Rectal smooth muscle tissue (tissue), 1 donor: ENCODE measurements around the gene EAF1.
"Not testable (repeated sequence)": the region's sequence is repeated elsewhere in the genome, so short reads cannot be mapped to it uniquely, and the experiment has no call there.

Source experiments
- H3K27ac ChIP-seq: one replicate; pipeline ENCODE4 v1.7.0; 2013; ENCODE audit warnings: low read depth, low read length, inconsistent platforms
- H3K27me3 ChIP-seq: one replicate; pipeline ENCODE4 v1.7.0; 2013; ENCODE audit warnings: low read length; ENCODE audit not compliant: control insufficient read depth, insufficient read depth
- H3K36me3 ChIP-seq: one replicate; pipeline ENCODE4 v1.7.0; 2013; ENCODE audit warnings: low read length; ENCODE audit not compliant: control insufficient read depth, insufficient read depth
- H3K4me1 ChIP-seq: one replicate; pipeline ENCODE4 v1.7.0; 2013; ENCODE audit warnings: low read length; ENCODE audit not compliant: control insufficient read depth, insufficient read depth
- H3K4me3 ChIP-seq: one replicate; pipeline ENCODE4 v1.7.0; 2013; ENCODE audit warnings: low read length
- H3K9ac ChIP-seq: one replicate; pipeline ENCODE4 v1.7.0; 2013; ENCODE audit warnings: low read length

The EAF1 gene

GRCh38 chr3:15478640-15478979 is 51.2 kb downstream of the EAF1 start:
- H3K4me3 ChIP-seq: no peak overlapping the region
- no peaks in the 10 kb centered on the region for H3K4me1 ChIP-seq
- H3K27me3 ChIP-seq: no peaks in the 10 kb centered on the region
- no peak overlapping the region for H3K9ac ChIP-seq
- no peaks in the 10 kb centered on the region for H3K36me3 ChIP-seq
- H3K27ac ChIP-seq: no peak overlapping the region

DNA sequence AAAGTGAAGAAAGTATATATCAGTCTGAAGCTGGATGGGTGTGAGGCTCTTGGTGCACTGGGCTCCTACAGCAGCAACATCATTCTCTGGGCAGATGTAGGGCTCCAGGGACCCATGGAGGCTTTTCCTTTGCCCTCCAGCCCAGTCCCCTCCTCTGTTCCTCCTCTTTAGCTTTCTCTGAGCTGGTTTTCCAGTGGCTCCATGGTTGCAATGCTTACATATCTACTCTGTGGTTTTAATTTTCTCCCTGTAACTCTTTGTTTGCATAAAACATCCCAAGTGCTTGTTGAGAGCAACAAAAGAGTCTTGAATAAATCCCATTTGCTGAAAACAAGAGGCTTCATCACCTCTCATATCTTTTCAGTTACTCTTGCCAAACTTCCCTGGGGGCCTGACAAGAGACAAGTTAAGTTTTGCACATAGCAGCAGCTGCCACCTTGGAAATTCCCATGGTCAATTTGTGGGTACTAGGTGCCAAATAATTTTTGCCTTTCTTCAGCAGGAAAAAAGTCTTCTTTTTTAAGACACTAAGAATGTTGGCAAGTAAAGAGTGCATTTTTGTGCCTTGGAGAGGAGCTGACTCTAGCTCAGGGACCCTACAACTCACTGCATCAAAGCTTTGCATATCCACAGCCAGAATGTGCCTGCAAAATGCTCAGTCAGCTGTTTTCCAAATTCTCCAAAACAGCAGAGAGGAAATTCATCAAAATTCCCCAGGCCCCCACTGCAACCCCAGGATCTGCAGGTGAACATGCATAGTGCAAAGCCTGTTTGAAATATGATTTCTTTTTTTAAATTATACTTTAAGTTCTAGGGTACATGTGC is 52.2 kb downstream of the EAF1 start:
- Histone ChIP-seq H3K27ac (no peak overlapping the region), H3K9ac (no peak overlapping the region), H3K4me3 (no peak overlapping the region), H3K36me3 (no peaks in the 10 kb centered on the region), H3K4me1 (no peaks in the 10 kb centered on the region), H3K27me3 (no peaks in the 10 kb centered on the region)

- not testable (repeated sequence) for H3K36me3 ChIP-seq, H3K4me1 ChIP-seq, H3K4me3 ChIP-seq, H3K27ac ChIP-seq, H3K27me3 ChIP-seq, H3K9ac ChIP-seq
Observed at GRCh38 chr3:15484551-15484950, 57.2 kb downstream of the EAF1 start.

GRCh38 chr3:15486020-15486419 is 58.6 kb downstream of the EAF1 start:
- no peak overlapping the region for H3K27ac ChIP-seq
- H3K4me3 ChIP-seq: no peak overlapping the region
- H3K9ac ChIP-seq: no peak overlapping the region
- no peaks in the 10 kb centered on the region for H3K36me3 ChIP-seq
- H3K4me1 ChIP-seq: no peaks in the 10 kb centered on the region
- H3K27me3 ChIP-seq: no peaks in the 10 kb centered on the region

DNA sequence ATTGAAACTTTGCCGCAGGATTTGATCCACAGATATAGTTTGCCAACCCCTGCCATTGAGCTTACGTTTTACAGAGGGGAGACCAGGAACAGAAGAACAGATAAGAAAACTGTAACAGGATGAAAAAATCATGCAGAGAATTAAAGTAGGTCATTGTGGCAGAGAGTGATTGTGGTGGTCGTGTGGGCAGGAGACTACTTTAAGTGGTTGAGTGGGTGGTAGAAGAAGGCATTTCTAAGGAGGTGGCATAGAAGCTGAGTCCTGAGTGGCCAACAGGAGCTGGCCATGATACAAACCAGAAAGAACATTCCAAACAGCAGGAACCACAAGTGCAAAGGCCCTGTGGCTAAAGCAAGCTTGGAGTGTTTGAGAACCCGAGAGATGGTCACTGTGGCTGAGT is 59.6 kb downstream of the EAF1 start:
- no peak overlapping the region for H3K9ac ChIP-seq
- H3K4me1 ChIP-seq: no peaks in the 10 kb centered on the region
- no peak overlapping the region for H3K4me3 ChIP-seq
- no peaks in the 10 kb centered on the region for H3K36me3 ChIP-seq
- no peak overlapping the region for H3K27ac ChIP-seq
- no peaks in the 10 kb centered on the region for H3K27me3 ChIP-seq

- H3K4me3 ChIP-seq: no peak overlapping the region
- no peaks in the 10 kb centered on the region for H3K36me3 ChIP-seq
- no peak overlapping the region for H3K9ac ChIP-seq
- H3K27me3 ChIP-seq: no peaks in the 10 kb centered on the region
- H3K27ac ChIP-seq: no peak overlapping the region
- H3K4me1 ChIP-seq: no peaks in the 10 kb centered on the region
Observed at GRCh38 chr3:15488002-15488401, 60.6 kb downstream of the EAF1 start.

DNA sequence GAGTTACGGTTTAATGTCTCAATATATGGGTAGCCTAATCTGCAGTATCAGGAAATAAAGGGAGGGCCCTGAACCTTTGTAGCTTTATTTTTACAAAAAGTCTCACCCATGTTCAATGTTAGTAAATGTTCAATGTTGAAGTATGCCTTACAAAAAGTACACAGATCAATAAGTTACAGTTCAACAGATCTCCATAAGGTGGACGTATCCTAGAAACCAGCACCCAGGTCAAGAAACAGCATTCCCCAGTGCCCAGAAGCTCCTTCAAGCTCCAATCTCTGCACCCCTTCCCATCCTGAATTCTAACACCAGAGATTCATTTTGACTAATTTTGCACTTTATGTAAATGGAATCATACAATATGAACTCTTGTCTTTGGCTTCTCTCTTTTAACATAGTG is 62.8 kb downstream of the EAF1 start:
- Histone ChIP-seq H3K4me1 (no peaks in the 10 kb centered on the region), H3K27me3 (no peaks in the 10 kb centered on the region), H3K27ac (no peak overlapping the region), H3K4me3 (no peak overlapping the region), H3K9ac (no peak overlapping the region), H3K36me3 (no peaks in the 10 kb centered on the region)

GRCh38 chr3:15491143-15491542 is 63.7 kb downstream of the EAF1 start:
- H3K27ac ChIP-seq: no peak overlapping the region
- H3K4me1 ChIP-seq: peaks cover 6% of the 10 kb centered on the region
- H3K27me3 ChIP-seq: no peaks in the 10 kb centered on the region
- no peak overlapping the region for H3K4me3 ChIP-seq
- no peaks in the 10 kb centered on the region for H3K36me3 ChIP-seq
- no peak overlapping the region for H3K9ac ChIP-seq
